ACC112 (cell line): Measurements from ENCODE around the gene ST3GAL4.
"Not testable (repeated sequence)": the region's sequence is repeated elsewhere in the genome, so short reads cannot be mapped to it uniquely, and the experiment has no call there.

ENCODE experiments used
- H2AFZ ChIP-seq: fragments of 200-600 bp; sonication (generic); one replicate; pipeline ENCODE4 v1.6.0; 2017; ENCODE audit warnings: antibody characterized with exemption, low read length; ENCODE audit not compliant: unreplicated experiment
- H3K27ac ChIP-seq: fragments of 200-600 bp; sonication (generic); 2 replicates; pipeline ENCODE4 v1.5.1; 2014; ENCODE audit warnings: low read depth, mild to moderate bottlenecking, antibody characterized with exemption, low read length, moderate library complexity
- H3K27me3 ChIP-seq: fragments of 200-600 bp; sonication (generic); 2 replicates; pipeline ENCODE4 v1.6.1; 2014; ENCODE audit warnings: mild to moderate bottlenecking, antibody characterized with exemption, low read length, moderate library complexity, mixed read lengths; ENCODE audit not compliant: insufficient read depth
- H3K36me3 ChIP-seq: fragments of 200-600 bp; sonication (generic); 2 replicates; pipeline ENCODE4 v1.6.1; 2016; ENCODE audit warnings: mild to moderate bottlenecking, antibody characterized with exemption, low read length, moderate library complexity, mixed read lengths; ENCODE audit not compliant: insufficient read depth
- H3K4me1 ChIP-seq: fragments of 200-600 bp; sonication (generic); one replicate; pipeline ENCODE4 v1.6.1; 2016; ENCODE audit warnings: low read length, mixed read lengths; ENCODE audit not compliant: insufficient read depth, unreplicated experiment, control insufficient read depth
- H3K4me3 ChIP-seq: fragments of 200-600 bp; sonication (generic); 2 replicates; pipeline ENCODE4 v1.5.1; 2014; ENCODE audit warnings: mild to moderate bottlenecking, low read depth, low read length
- H3K79me2 ChIP-seq: fragments of 200-600 bp; sonication (generic); one replicate; pipeline ENCODE4 v1.6.0; 2016; ENCODE audit warnings: low read length; ENCODE audit not compliant: control insufficient read depth, unreplicated experiment, insufficient read depth

Gene ST3GAL4

DNA sequence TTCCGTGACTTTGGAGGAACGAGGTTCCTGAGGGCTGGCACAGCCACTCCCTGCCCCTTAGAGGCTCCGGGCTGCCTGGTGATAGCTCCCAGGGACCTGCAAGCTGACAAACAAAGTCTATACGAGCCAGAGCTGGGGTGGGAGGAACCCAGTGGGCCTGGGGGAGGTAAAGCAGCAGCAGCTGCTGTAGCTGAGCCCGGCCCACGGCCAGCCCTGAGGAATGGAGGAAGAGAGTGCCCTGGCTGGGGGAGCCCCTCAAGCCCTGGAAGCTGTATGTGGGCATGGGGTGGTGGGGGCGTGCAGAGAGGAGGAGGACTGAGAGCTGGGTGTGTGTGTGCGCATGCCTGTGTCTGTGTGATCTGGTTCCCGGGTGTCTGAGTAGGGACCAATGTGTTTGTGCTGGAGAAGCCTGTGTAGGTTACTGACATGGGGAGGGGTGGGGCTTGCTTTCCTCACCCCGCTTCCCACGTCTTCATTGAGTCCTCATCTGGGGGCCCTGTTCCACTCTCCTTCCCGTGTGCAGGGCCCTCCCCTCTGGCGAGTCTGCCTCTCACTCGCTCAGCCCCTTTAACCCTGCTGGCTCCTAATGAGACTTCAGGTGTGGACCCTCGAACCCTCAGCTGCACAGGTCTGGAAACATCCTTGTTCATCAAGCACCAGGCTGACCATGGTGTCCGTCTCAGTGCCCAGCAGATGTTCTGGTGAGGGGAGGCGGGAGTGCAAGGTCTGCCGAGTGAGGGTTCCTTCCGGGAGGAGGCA lies 10.8 kb downstream of the ST3GAL4 start:
- no peaks in the 10 kb centered on the region for H3K27me3 ChIP-seq
- H2AFZ ChIP-seq: no peak overlapping the region
- H3K4me1 ChIP-seq: no peaks in the 10 kb centered on the region
- no peak overlapping the region for H3K27ac ChIP-seq
- H3K79me2 ChIP-seq: peaks cover 23% of the 10 kb centered on the region
- H3K36me3 ChIP-seq: no peaks in the 10 kb centered on the region
- H3K4me3 ChIP-seq: no peak overlapping the region

DNA sequence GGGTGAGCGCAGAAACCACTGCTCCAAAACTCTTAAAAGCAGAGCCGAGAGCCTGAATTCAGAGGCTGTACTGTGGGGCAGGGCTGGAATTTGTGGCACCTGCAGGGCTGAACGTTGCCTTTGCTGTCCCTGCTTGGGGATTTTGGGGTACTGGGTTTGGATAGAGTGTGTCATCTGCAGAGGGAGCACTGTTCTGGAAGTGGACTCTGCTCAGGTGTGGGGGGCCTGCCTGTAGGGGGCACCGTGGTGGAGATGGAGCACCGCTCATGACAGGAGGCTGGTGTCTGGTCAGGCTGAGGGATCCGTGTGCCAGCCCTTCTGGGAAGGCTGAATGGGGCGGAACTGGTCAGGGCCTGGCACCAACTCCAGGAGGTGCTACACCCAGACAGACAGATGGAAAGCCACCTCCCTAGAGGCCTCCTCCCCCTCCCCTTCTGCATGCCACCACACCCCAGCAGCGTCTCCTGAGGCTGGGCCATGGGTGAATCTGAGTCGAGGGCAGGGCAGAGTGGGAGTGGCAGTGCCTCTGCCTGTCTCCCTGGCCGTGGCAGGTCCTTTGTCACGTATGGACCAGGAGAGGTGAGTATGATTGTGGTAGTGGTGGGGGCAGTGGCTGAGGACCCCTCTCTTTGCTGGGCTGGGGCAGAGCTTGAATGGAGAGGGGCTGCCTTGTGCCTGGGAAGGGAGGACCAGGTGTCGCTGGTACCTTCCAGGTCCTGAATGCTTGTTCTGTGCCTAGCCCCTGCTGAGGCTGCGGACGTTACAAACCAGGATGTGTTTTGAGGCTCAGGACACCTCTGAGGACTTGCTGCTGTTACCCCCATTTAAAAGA lies 11.6 kb downstream of the ST3GAL4 start:
- H3K4me1 ChIP-seq, H3K36me3 ChIP-seq, H2AFZ ChIP-seq, H3K4me3 ChIP-seq, H3K27ac ChIP-seq, H3K27me3 ChIP-seq: not testable (repeated sequence)
- peaks cover 25% of the 10 kb centered on the region for H3K79me2 ChIP-seq

DNA sequence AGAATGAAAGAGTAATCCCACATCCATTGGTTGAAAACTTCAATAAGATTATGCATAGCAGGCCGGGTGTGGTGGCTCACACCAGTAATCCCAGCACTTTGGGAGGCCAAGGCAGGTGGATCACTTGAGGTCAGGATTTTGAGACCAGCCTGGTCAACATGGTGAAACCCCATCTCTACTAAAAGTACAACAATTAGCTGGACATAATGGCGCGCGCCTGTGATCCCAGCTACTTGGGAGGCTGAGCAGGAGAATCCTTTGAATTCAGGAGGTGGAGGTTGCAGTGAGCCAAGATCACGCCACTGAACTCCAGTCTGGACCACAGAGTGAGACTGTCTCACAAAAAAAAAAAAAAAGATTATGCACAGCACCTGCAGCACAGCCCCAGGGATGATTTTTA lies 12.3 kb downstream of the ST3GAL4 start:
- not testable (repeated sequence) for H3K27ac ChIP-seq, H3K4me1 ChIP-seq, H3K4me3 ChIP-seq, H3K36me3 ChIP-seq, H2AFZ ChIP-seq, H3K27me3 ChIP-seq
- H3K79me2 ChIP-seq: peaks cover 27% of the 10 kb centered on the region

DNA sequence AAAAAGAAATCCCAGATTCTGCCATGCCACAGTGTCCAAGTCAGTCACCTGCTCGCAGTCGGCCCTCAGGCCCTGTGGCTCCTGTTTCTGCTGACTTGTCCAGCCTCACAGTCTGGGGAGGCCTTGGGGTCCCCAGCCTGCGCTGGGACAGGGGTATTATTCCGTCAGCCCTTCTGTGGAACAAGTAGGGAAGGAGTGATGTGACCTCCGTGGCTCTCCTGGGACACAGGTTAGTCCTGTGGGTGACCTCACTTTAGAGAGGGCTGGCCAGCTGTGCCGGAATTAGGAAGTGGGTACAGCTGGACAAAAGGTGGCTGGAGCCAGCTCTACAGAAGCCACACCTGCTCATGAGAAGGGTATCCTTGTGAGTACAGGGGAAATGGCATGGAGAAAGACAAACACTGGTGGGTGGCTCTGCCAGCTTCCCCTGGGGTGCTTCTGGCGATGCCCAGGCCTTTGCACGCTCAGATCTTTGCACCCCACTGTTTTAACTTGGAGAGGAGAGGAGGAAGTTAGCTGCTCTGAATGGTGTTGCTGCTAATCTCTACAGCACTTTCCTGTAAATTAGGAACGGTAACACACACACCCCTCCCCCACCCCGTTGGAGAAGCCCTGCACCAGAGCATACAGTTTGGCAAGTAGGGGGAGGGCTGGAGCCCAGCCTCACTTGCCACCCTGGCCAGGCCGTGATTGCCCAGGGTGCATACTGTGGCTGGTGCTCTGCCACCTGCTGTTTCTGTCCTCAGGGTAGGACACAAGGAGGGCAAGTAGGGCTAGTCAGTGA lies 13.0 kb downstream of the ST3GAL4 start:
- H3K36me3 ChIP-seq, H3K4me1 ChIP-seq, H3K27me3 ChIP-seq, H3K4me3 ChIP-seq, H2AFZ ChIP-seq, H3K27ac ChIP-seq: not testable (repeated sequence)
- H3K79me2 ChIP-seq: peaks cover 28% of the 10 kb centered on the region

DNA sequence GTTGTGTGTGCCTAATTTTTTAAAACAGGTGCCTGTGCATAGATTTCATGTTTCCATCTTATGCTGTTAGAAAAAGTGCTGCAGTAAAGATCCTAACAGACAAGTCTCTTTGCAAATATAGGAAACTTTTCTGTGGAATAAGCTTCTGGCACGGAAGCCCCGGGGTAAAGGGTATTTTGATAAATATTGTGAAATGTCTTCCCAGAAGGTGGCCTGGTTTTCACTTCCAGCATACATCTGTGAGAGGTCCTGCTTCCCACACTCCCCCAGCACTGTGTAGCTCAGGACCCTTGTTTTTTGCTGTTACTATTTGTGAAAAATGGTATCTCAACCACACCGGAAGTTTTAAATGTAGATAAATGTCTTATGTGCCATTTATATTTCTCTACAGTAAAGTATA lies 14.5 kb downstream of the ST3GAL4 start:
- no peak overlapping the region for H3K27ac ChIP-seq
- peaks cover 30% of the 10 kb centered on the region for H3K79me2 ChIP-seq
- peaks cover 8% of the 10 kb centered on the region for H3K4me1 ChIP-seq

DNA sequence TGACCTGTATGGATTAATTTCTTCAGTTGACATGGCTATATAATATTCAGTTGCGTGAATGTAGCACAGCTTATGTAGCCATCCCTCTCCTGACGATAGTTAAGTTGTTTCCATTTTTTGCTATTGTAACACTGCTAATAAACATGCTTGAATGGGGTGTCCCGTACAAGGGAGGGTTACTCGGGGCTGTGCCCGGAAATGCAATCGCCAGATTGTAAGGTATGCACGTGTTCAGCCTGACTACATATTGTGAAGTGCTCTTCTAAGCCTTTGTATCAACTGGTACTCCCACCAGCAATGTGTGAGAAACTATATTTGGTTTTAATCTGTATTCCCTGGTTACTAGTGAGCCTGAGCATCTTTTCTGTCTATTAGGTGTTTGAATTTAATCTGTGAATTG lies 16.1 kb downstream of the ST3GAL4 start:
- no peak overlapping the region for H2AFZ ChIP-seq

More for the DNA sequence above, 14.5 kb downstream of the ST3GAL4 start:
- H2AFZ ChIP-seq: no peak overlapping the region
- no peak overlapping the region for H3K4me3 ChIP-seq
- H3K36me3 ChIP-seq: no peaks in the 10 kb centered on the region
- H3K27me3 ChIP-seq: no peaks in the 10 kb centered on the region

DNA sequence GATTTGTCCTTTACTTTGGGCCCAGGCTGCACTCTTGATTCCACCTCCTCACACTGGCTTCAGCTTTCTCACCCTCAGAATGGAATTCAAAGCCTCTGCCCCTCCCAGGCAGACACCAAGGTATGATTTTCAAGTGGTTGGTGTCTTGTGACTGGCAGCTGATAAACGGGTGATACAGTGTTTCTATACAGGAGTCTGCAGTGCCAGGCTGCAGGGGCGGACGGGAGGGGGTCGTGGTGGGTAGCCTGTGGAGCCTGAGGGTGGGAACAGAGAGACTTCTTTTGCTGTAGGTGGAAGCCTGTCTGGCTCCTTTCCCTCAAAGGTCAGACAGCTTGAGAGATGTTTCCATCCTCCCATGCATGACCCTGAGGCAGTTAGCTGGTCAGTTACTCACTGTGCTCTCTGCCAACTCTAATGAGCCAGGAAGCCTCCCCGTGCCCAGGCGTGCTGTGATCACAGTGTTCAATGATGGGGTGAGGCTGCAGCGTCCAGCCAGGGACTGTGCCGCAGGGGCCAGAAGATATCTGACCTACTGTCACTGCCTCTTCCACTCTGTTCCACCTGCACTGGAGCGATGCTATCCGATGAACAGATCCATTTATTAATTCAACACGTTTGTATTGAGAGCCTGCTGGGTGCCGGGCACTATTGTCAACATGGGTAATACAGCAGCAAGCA lies 18.0 kb downstream of the ST3GAL4 start:
- not testable (repeated sequence) for H2AFZ ChIP-seq, H3K36me3 ChIP-seq, H3K27ac ChIP-seq, H3K27me3 ChIP-seq, H3K4me3 ChIP-seq, H3K4me1 ChIP-seq
- H3K79me2 ChIP-seq: peaks cover 45% of the 10 kb centered on the region

More for the DNA sequence above, 16.1 kb downstream of the ST3GAL4 start:
- Histone ChIP-seq H3K4me3 (no peak overlapping the region), H3K36me3 (no peaks in the 10 kb centered on the region), H3K79me2 (peaks cover 34% of the 10 kb centered on the region), H3K27ac (no peak overlapping the region), H3K4me1 (peaks cover 8% of the 10 kb centered on the region), H3K27me3 (no peaks in the 10 kb centered on the region)

DNA sequence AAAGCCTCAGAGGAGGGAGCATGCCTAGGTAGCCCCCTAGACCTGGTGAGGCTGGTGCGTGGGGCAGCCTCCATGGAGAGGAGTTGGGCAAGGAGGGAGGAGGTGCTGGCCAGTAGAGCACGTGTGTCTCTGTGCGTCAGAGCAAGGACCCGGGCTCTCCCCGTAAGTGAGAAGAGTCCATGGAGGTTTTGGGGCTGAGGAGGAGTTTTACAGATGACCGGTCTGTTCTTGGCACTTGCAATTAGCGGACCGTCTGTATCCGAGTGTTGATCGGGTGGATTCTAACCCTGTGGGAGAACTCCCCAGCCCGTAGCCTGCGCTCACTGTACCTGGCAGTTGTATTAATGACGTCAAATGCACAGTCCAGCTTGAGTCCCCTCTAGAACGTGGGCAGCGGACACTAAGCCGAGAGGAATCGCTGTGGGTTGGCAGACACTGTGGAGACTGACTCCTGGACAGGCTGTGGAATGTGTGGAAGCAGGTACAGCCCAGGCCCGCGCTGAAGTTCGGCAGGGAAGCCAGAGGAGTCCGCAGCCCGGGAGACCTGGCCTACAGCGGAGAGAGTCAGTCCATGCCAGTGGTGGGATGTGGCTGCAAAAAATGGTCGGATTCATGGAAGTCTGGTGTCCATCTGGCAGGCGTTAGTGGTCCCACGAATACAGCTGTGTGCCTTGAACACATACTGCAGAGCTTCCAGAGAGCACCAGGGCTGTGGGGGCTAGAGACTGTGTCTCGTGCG lies 19.2 kb downstream of the ST3GAL4 start:
- not testable (repeated sequence) for H3K27me3 ChIP-seq, H2AFZ ChIP-seq, H3K36me3 ChIP-seq, H3K4me1 ChIP-seq, H3K27ac ChIP-seq, H3K4me3 ChIP-seq
- H3K79me2 ChIP-seq: peaks cover 50% of the 10 kb centered on the region

DNA sequence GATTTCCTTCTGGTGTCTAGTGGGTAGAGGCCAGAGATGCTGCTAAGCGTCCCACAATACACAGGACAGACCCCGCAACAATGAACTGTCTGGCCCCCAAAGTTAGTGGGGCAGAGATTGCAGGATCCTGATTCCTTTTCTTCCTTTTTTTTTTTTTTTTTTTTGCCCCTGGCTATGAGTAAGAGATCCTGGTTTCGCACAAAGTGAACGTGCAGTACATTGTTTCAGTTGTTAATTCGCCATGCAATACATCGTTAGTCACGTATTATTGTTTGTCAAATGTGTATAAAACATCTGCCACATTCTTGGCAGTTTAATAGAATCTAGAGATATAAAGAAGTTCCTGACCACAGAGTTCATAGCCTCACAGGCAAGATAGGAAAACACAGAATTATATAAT lies 20.2 kb downstream of the ST3GAL4 start:
- no peaks in the 10 kb centered on the region for H3K27me3 ChIP-seq
- peaks cover 8% of the 10 kb centered on the region for H3K4me1 ChIP-seq
- H3K79me2 ChIP-seq: peaks cover 53% of the 10 kb centered on the region
- H3K27ac ChIP-seq: no peak overlapping the region
- H2AFZ ChIP-seq: no peak overlapping the region
- no peaks in the 10 kb centered on the region for H3K36me3 ChIP-seq
- no peak overlapping the region for H3K4me3 ChIP-seq

DNA sequence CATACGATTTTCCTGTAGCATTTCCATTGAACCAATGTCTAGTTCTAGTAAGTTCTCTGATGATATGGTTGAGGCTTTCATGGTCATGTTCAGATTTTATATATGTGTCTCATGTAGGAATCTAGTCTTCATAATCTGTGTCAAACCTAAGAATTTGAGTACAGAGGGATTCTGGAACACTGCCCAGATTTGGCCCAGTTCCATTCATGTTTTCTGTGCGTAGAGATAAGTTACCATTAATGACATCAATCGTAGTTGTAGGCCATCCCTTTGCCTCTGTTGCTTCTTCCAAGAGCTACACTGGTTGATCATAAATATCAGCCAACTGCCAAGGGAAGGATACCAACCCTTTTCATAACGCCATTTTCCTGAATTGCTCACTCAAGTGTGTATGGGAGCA lies 23.3 kb downstream of the ST3GAL4 start:
- Histone ChIP-seq H2AFZ (no peak overlapping the region), H3K79me2 (peaks cover 43% of the 10 kb centered on the region), H3K4me1 (no peaks in the 10 kb centered on the region), H3K4me3 (no peak overlapping the region), H3K27me3 (no peaks in the 10 kb centered on the region), H3K27ac (no peak overlapping the region), H3K36me3 (no peaks in the 10 kb centered on the region)
